Effector memory CD8-positive, alpha-beta T cell (primary cell): ENCODE results near the gene SIGLEC9.

Experiments used
- ATAC-seq: fragments of 150-1000 bp; cut with Tn5 transposase; replicated peaks from 2 replicates; pipeline ENCODE4 v1.10.0; 2021; ENCODE audit warnings: mild to moderate bottlenecking, moderate library complexity
- DNase-seq, 3 experiments: peaks; one replicate each; pipeline ENCODE4 v3.0.0; 2021
- H3K27ac Mint-ChIP-seq, 2 donors: one replicate each; pipeline ENCODE4 v1.8.0; 2022; ENCODE audit warnings: mild to moderate bottlenecking in 2 of 2, mixed read lengths in 2 of 2, moderate library complexity in 2 of 2
- H3K27me3 Mint-ChIP-seq, 2 donors: one replicate each; pipeline ENCODE4 v1.8.0; 2022; ENCODE audit warnings: mixed read lengths in 2 of 2
- H3K36me3 Mint-ChIP-seq: one replicate; pipeline ENCODE4 v1.8.0; 2022; ENCODE audit warnings: mild to moderate bottlenecking, moderate library complexity, mixed read lengths; ENCODE audit not compliant: insufficient read depth
- H3K4me1 Mint-ChIP-seq, 2 donors: one replicate each; pipeline ENCODE4 v1.8.0; 2022; ENCODE audit warnings: low read depth in 2 of 2, mixed read lengths in 2 of 2
- H3K4me3 Mint-ChIP-seq, 2 donors: one replicate each; pipeline ENCODE4 v1.8.0; 2022; ENCODE audit warnings: mild to moderate bottlenecking in 2 of 2, mixed read lengths in 2 of 2, moderate library complexity in 2 of 2
- H3K9me3 Mint-ChIP-seq, 2 donors: one replicate each; pipeline ENCODE4 v1.8.0; 2022; ENCODE audit warnings: mixed read lengths in 2 of 2

Gene SIGLEC9

GRCh38 chr19:51121257-51121656 is 3.4 kb upstream of the SIGLEC9 start:
- H3K27ac Mint-ChIP-seq: peak overlapping the region; percentile 8 to 87
- peak overlapping the region; percentile 81 to 86 for H3K4me3 Mint-ChIP-seq
- H3K4me1 Mint-ChIP-seq: peaks cover 63 to 70% of the 10 kb centered on the region in 2 donors
- peaks cover 9% of the 10 kb centered on the region for H3K36me3 Mint-ChIP-seq
- no peak for DNase-seq
- no peaks in the 10 kb centered on the region for H3K27me3 Mint-ChIP-seq
- no peak for ATAC-seq
- H3K9me3 Mint-ChIP-seq: no peaks in the 10 kb centered on the region

DNA sequence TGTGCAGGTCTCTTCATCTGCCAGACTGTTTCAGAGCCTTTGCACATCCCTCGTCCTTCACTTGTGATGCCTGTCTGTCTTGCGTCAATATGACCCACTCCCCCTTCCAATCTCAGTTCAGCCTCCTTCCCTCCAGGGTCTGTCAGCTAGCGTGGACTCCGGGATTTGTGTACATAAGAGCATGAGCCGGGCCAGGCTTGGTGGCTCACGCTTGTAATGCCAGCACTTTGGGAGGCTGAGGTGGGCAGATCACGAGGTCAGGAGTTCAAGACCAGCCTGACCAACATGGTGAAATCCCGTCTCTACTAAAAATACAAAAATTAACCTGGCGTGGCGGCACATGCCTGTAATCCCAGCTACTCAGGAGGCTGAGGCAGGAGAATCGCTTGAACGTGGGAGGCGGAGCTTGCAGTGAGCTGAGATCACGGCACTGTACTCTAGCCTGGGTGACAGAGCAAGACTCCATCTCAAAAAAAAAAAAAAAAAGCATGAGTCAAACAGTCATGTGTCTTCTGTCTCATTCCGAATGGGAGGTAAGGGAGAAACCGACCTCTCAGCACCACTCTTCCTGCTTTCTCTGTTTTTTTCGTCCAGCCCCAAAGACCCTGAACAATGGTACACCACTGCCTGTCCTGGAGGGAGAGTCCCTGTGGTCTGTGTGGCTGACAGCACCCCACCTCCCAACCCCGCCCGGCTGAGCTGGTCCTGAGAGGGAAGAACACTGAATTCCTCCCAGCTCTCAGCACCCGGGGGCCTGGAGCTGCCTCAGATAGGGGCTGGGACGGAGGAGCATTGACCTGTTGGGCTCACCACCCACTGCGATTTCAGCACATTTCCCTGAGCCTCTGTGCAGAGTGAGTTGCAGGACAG is 2.4 kb upstream of the SIGLEC9 start:
- H3K27me3 Mint-ChIP-seq: no peaks in the 10 kb centered on the region
- peaks cover 65 to 67% of the 10 kb centered on the region in 2 donors for H3K4me1 Mint-ChIP-seq
- ATAC-seq (peak; percentile 20), DNase-seq (no peak)
- H3K27ac Mint-ChIP-seq: peak overlapping the region; percentile 87 to 93
- no peaks in the 10 kb centered on the region for H3K9me3 Mint-ChIP-seq
- H3K4me3 Mint-ChIP-seq: peak overlapping the region; percentile 81 to 86
- peaks cover 9% of the 10 kb centered on the region for H3K36me3 Mint-ChIP-seq

DNA sequence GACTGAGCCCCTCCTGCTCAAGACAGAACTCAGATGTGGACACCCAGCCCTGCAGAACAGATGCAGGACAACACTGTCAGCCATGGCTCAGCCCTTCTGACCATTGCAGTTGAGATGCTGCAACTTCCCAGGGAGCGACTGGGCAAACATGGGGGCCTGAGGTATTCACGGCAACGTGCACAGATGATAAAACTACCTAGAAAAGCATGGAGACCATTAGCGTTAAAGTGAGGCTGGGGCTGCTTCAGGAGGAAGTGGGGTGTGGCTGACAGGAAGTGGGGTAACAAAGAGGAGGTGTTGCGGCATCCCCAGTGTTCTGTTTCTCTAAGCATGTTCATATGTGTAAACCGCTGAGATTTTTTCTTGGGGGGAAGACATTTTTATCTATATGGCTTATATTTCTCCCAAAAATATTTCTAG is 1.3 kb upstream of the SIGLEC9 start:
- Mint-ChIP-seq H3K27ac (peak overlapping the region; percentile 87 to 93), H3K27me3 (no peaks in the 10 kb centered on the region), H3K4me3 (peak overlapping the region; percentile 81 to 86), H3K4me1 (peaks cover 70% of the 10 kb centered on the region in 2 donors), H3K36me3 (peaks cover 9% of the 10 kb centered on the region), H3K9me3 (no peaks in the 10 kb centered on the region)
- ATAC-seq (peak; percentile 95), DNase-seq (peak; percentile 45 to 53 (median 51))

DNA sequence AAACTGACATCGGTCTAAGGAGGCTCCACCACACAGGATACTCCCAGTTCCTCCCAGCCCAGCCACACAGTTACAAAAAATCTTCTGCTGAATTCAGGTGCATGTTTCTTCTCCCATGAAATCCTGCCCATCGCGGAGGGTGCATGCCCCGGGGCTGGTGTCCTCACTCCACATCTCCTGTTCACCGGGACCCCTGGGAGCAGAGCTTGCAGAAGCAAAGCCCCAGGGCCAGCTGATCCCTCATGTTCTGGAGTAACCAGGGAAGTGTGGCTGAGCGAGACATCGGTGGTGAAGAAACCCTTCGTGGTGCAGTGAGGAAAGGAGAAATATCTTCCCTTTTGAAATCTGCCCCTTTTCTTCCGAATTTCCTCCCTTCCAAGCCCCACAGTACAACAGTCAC is 904 bp upstream of the SIGLEC9 start:
- Mint-ChIP-seq H3K36me3 (peaks cover 11% of the 10 kb centered on the region), H3K9me3 (no peaks in the 10 kb centered on the region), H3K4me3 (peak overlapping the region; percentile 81 to 86), H3K4me1 (peaks cover 72 to 73% of the 10 kb centered on the region in 2 donors), H3K27me3 (no peaks in the 10 kb centered on the region), H3K27ac (peak overlapping the region; percentile 87 to 93)
- DNase-seq: no peak
- no peak for ATAC-seq

DNA sequence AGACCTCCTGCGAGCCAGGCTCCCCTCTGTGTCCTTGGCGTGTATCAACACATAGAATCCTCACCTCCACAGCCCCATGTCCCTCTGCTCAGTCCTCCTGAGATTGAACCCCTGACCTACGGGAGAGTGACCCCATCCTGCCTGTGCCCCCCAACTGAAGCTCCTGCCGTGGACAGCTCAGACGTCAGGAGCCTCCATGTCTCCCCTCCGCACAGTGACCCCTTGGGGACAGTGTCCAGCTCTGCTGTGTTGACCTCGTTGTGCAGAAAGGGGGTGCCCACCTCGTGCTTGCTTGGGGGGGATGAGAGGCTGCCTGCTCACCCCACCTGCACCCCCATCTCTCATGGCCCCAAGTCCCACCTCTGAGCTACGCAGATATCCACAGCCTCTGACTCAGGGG is 490 bp upstream of the SIGLEC9 start:
- peaks cover 71 to 72% of the 10 kb centered on the region in 2 donors for H3K4me1 Mint-ChIP-seq
- no peaks in the 10 kb centered on the region for H3K9me3 Mint-ChIP-seq
- no peak for DNase-seq
- H3K27me3 Mint-ChIP-seq: no peaks in the 10 kb centered on the region
- no peak for ATAC-seq
- peak overlapping the region; percentile 73 to 93 for H3K27ac Mint-ChIP-seq
- H3K4me3 Mint-ChIP-seq: peak overlapping the region; percentile 81 to 86
- H3K36me3 Mint-ChIP-seq: peaks cover 14% of the 10 kb centered on the region

DNA sequence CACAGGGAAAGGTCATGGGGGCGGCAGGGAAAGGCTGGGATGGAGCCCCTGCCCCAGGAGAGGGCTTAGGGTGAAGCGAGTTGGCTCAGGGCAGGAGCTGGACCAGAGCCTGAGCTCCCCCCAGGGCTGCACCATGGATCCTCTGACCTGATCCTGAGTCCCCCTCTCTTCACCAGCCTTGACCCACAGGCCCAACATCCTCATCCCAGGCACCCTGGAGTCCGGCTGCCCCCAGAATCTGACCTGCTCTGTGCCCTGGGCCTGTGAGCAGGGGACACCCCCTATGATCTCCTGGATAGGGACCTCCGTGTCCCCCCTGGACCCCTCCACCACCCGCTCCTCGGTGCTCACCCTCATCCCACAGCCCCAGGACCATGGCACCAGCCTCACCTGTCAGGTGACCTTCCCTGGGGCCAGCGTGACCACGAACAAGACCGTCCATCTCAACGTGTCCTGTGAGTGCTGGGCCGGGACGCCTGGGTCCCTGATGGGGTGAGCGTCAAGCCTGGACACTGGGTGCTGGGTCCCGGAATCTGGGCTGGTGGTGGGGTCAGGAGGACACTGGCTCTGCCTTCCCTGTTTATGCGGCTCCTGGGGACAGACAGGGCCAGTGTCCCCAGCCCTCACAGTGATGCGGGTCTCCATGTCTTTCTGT is 842 bp downstream of the SIGLEC9 start:
- H3K36me3 Mint-ChIP-seq: peaks cover 16% of the 10 kb centered on the region
- DNase-seq (no peak), ATAC-seq (no peak)
- peak overlapping the region; percentile 73 to 93 for H3K27ac Mint-ChIP-seq
- no peaks in the 10 kb centered on the region for H3K9me3 Mint-ChIP-seq
- H3K4me1 Mint-ChIP-seq: peaks cover 71 to 74% of the 10 kb centered on the region in 2 donors
- H3K27me3 Mint-ChIP-seq: no peaks in the 10 kb centered on the region
- H3K4me3 Mint-ChIP-seq: peak overlapping the region; percentile 81 to 86

DNA sequence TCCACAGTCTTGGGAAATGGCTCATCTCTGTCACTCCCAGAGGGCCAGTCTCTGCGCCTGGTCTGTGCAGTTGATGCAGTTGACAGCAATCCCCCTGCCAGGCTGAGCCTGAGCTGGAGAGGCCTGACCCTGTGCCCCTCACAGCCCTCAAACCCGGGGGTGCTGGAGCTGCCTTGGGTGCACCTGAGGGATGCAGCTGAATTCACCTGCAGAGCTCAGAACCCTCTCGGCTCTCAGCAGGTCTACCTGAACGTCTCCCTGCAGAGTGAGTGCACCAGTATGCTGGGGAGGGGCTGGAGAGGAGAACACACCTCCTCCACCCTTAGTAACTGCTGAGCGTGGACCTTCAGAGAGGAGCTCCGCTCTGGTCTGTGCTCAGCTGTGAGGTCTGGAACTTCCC is 2.3 kb downstream of the SIGLEC9 start:
- H3K4me3 Mint-ChIP-seq: peak overlapping the region; percentile 74 to 86
- H3K27ac Mint-ChIP-seq: peak overlapping the region in 1 of 2 donors; percentile 93
- no peaks in the 10 kb centered on the region for H3K27me3 Mint-ChIP-seq
- peaks cover 23% of the 10 kb centered on the region for H3K36me3 Mint-ChIP-seq
- peaks cover 73 to 77% of the 10 kb centered on the region in 2 donors for H3K4me1 Mint-ChIP-seq
- no peak for DNase-seq
- H3K9me3 Mint-ChIP-seq: no peaks in the 10 kb centered on the region
- no peak for ATAC-seq

DNA sequence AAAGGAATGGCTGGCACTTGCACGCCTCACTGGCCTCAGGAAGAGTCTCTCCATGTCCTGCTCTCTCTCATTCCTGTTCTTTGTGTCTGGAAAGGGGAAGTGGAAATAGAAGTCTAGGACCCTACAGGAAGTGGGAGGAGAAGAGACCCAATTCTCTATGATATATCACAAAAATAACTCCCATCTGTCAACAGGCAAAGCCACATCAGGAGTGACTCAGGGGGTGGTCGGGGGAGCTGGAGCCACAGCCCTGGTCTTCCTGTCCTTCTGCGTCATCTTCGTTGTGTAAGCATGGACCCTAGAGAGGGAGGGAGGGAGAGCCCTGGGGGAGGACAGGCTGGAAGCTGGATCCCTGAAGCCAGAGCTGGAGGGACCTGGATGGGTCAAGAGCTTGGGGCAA is 3.0 kb downstream of the SIGLEC9 start:
- H3K27ac Mint-ChIP-seq: peak overlapping the region; percentile 78 to 93
- no peaks in the 10 kb centered on the region for H3K27me3 Mint-ChIP-seq
- no peaks in the 10 kb centered on the region for H3K9me3 Mint-ChIP-seq
- peak overlapping the region; percentile 74 to 86 for H3K4me3 Mint-ChIP-seq
- ATAC-seq (no peak), DNase-seq (no peak)
- H3K4me1 Mint-ChIP-seq: peaks cover 73 to 76% of the 10 kb centered on the region in 2 donors
- H3K36me3 Mint-ChIP-seq: peaks cover 27% of the 10 kb centered on the region

DNA sequence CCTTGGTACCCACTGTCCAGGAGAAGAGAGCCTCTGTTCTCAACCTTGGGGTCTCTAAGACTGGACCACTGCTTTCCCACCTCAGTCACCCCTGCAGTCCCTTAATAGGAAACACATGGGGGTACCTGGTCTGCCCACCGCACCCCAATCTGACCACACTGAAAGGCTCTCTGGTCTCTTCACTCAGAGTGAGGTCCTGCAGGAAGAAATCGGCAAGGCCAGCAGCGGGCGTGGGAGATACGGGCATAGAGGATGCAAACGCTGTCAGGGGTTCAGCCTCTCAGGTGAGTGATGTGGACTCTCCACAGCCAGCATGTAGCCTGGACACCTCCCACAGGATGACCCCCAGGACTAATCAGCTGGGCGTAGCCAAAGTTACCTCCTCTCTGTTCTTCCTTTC is 3.5 kb downstream of the SIGLEC9 start:
- H3K4me1 Mint-ChIP-seq: peaks cover 72 to 73% of the 10 kb centered on the region in 2 donors
- peaks cover 27% of the 10 kb centered on the region for H3K36me3 Mint-ChIP-seq
- peak overlapping the region; percentile 74 to 86 for H3K4me3 Mint-ChIP-seq
- ATAC-seq (no peak), DNase-seq (no peak)
- no peaks in the 10 kb centered on the region for H3K9me3 Mint-ChIP-seq
- no peaks in the 10 kb centered on the region for H3K27me3 Mint-ChIP-seq
- H3K27ac Mint-ChIP-seq: peak overlapping the region; percentile 62 to 93

DNA sequence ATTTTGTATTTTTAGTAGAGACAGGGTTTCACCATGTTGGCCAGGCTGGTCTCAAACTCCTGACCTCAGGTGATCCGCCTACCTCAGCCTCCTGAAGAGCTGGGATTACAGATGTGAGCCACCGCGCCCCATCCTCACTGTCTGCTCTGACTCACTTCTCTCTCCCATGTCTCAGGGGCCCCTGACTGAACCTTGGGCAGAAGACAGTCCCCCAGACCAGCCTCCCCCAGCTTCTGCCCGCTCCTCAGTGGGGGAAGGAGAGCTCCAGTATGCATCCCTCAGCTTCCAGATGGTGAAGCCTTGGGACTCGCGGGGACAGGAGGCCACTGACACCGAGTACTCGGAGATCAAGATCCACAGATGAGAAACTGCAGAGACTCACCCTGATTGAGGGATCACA is 5.0 kb downstream of the SIGLEC9 start:
- H3K4me1 Mint-ChIP-seq: peaks cover 60 to 62% of the 10 kb centered on the region in 2 donors
- H3K36me3 Mint-ChIP-seq: peaks cover 21% of the 10 kb centered on the region
- H3K9me3 Mint-ChIP-seq: no peaks in the 10 kb centered on the region
- no peaks in the 10 kb centered on the region for H3K27me3 Mint-ChIP-seq
- peak overlapping the region; percentile 74 to 86 for H3K4me3 Mint-ChIP-seq
- DNase-seq: no peak
- peak overlapping the region; percentile 62 to 93 for H3K27ac Mint-ChIP-seq
- no peak for ATAC-seq

- H3K27ac Mint-ChIP-seq: peak overlapping the region; percentile 86 to 90
- peak overlapping the region; percentile 78 to 79 for H3K4me3 Mint-ChIP-seq
- DNase-seq: peak; percentile 22 to 45 (median 26)
- no peaks in the 10 kb centered on the region for H3K27me3 Mint-ChIP-seq
- H3K9me3 Mint-ChIP-seq: no peaks in the 10 kb centered on the region
- peaks cover 18% of the 10 kb centered on the region for H3K36me3 Mint-ChIP-seq
- H3K4me1 Mint-ChIP-seq: peaks cover 62 to 69% of the 10 kb centered on the region in 2 donors
- ATAC-seq: peak; percentile 90
Observed at GRCh38 chr19:51131780-51132680, 7.3 kb downstream of the SIGLEC9 start.

DNA sequence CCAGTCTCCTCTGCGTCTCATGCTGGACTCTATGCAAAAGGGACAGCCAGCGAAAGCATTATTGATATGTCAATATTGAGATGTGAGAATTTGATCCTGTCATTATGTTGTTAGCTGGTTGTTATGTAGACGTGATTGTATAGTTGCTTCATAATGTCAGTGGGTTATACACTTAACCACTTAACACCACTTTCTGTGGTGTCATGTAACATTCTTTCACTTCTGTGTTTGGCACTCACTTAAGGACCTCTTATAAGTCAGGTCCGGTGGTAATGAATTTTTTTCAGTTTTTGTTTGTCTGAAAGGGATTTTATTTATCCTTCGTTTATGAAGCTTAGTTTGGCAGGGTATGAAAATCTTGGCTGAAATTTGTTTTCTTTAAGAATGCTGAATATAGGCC is 10.3 kb downstream of the SIGLEC9 start:
- H3K4me3 Mint-ChIP-seq: peak overlapping the region in 1 of 2 donors; percentile 50
- DNase-seq (no peak), ATAC-seq (peak; percentile 28)
- no peaks in the 10 kb centered on the region for H3K27me3 Mint-ChIP-seq
- peaks cover 58 to 72% of the 10 kb centered on the region in 2 donors for H3K4me1 Mint-ChIP-seq
- peaks cover 11% of the 10 kb centered on the region for H3K36me3 Mint-ChIP-seq
- H3K9me3 Mint-ChIP-seq: no peaks in the 10 kb centered on the region
- peak overlapping the region in 1 of 2 donors; percentile 47 for H3K27ac Mint-ChIP-seq
